Kidney (tissue), 14 donors: ENCODE results near the gene TRRAP. TPM values are rescaled to one million over a fixed set of nuclear protein-coding genes. Genes with fewer than 3 reads are reported as not detected.

Experiments used
- DNase-seq, 5 donors: peaks; one replicate each; pipeline ENCODE4 v3.0.0-alpha.2; 2013 to 2020
- FAIRE-seq: peaks from 2 replicates; lab custom pipeline; 2012; peaks lifted over from hg19 to GRCh38; lab: Jason Lieb, UNC
- H3K27ac ChIP-seq, 2 donors: one replicate each; pipeline ENCODE4 v1.7.0; 2013; ENCODE audit warnings: low read depth in 2 of 2, low read length in 2 of 2, inconsistent platforms in 1 of 2
- H3K27me3 ChIP-seq: one replicate; pipeline ENCODE4 v1.7.1; 2013; ENCODE audit warnings: low read length, inconsistent platforms; ENCODE audit not compliant: control insufficient read depth, insufficient read depth
- H3K36me3 ChIP-seq, 3 donors: one replicate each; pipeline versions ENCODE4 v1.7.0 to v1.7.1; 2013; ENCODE audit warnings: low read length in 3 of 3, control low read depth in 1 of 3, inconsistent platforms in 1 of 3; ENCODE audit not compliant: insufficient read depth in 3 of 3, control insufficient read depth in 2 of 3
- H3K4me1 ChIP-seq, 3 donors: one replicate each; pipeline versions ENCODE4 v1.7.0 to v1.7.1; 2013; ENCODE audit warnings: low read length in 3 of 3, inconsistent platforms in 1 of 3, low read depth in 1 of 3; ENCODE audit not compliant: control insufficient read depth in 2 of 3, insufficient read depth in 2 of 3
- H3K4me3 ChIP-seq, 3 donors: one replicate each; pipeline versions ENCODE4 v1.7.0 to v1.8.1; 2013; ENCODE audit warnings: low read length in 3 of 3, control low read depth in 1 of 3, inconsistent platforms in 1 of 3
- H3K9ac ChIP-seq, 3 donors: one replicate each; pipeline versions ENCODE4 v1.7.0 to v1.7.1; 2013; ENCODE audit warnings: low read length in 3 of 3, control low read depth in 1 of 3, inconsistent platforms in 1 of 3
- H3K9me3 ChIP-seq, 3 donors: one replicate each; pipeline versions ENCODE4 v1.7.0 to v1.7.1; 2013; ENCODE audit warnings: low read length in 3 of 3, control low read depth in 1 of 3, inconsistent platforms in 1 of 3; ENCODE audit not compliant: control insufficient read depth in 2 of 3, insufficient read depth in 1 of 3
- intact Hi-C: fragments of 100-400 bp; cut with DNase I; formaldehyde crosslinking; loops from one replicate; pipeline ENCODE4 v1.11.1; 2022
- polyA plus RNA-seq: library from polyadenylated mRNA; stranded (reverse); fragments of 350-450 nt; fragmentation: Illumina TruSeq; extraction: RNeasy Lipid Tissue Mini Kit (QIAGEN cat#74804); gene quantifications from one replicate; pipeline ENCODE4 v1.2.3, GENCODE V29; 2014; ENCODE audit warnings: low read depth, low replicate concordance; ENCODE audit not compliant: insufficient read depth
- total RNA-seq: library from RNA; stranded (reverse); fragmentation: NEBNext Ultra II Directional; extraction: Animal tissue kit (Norgen Biotek cat#: 25700); gene quantifications from one replicate; pipeline ENCODE4 v1.2.1, GENCODE V29; 2021
- TF ChIP-seq, protein P1 (sequence below): IDR thresholded peaks from 3 replicates; pipeline ENCODE4 v1.5.1; 2012; ENCODE audit warnings: mild to moderate bottlenecking, moderate library complexity, borderline replicate concordance; ENCODE audit not compliant: insufficient read depth; ENCODE audit errors: extremely low read depth
- donor health status: control.
- donor health status: control.
- donor health status: control.
- donor health status: control.
- donor health status: control.
- donor health status: DM: yes; HTN: yes; CAD: no.
- donor health status: Normal renal cell carcinoma (clear cell type).

Gene TRRAP
- total and polyA plus RNA-seq, 2 donors from 2014 or later: 7.0 to 47.7 TPM

- Histone ChIP-seq H3K4me1 (peaks cover 0 to 17% (median 0%) of the 10 kb centered on the region in 3 donors), H3K36me3 (peaks cover 4 to 23% (median 15%) of the 10 kb centered on the region in 3 donors), H3K9me3 (no peaks in the 10 kb centered on the region), H3K9ac (peak overlapping the region in 1 of 3 donors; percentile 94), H3K4me3 (peak overlapping the region; percentile 66 to 94 (median 76)), H3K27ac (no peak overlapping the region), H3K27me3 (no peaks in the 10 kb centered on the region)
- no peak for FAIRE-seq
- intact Hi-C loops: no loop called here
- TF ChIP-seq, protein P1, sequence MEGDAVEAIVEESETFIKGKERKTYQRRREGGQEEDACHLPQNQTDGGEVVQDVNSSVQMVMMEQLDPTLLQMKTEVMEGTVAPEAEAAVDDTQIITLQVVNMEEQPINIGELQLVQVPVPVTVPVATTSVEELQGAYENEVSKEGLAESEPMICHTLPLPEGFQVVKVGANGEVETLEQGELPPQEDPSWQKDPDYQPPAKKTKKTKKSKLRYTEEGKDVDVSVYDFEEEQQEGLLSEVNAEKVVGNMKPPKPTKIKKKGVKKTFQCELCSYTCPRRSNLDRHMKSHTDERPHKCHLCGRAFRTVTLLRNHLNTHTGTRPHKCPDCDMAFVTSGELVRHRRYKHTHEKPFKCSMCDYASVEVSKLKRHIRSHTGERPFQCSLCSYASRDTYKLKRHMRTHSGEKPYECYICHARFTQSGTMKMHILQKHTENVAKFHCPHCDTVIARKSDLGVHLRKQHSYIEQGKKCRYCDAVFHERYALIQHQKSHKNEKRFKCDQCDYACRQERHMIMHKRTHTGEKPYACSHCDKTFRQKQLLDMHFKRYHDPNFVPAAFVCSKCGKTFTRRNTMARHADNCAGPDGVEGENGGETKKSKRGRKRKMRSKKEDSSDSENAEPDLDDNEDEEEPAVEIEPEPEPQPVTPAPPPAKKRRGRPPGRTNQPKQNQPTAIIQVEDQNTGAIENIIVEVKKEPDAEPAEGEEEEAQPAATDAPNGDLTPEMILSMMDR: no peak
- DNase-seq: peak in 1 of 5 donors; percentile 54
Observed at GRCh38 chr7:98879979-98880315, 1.6 kb downstream of the TRRAP start.

DNA sequence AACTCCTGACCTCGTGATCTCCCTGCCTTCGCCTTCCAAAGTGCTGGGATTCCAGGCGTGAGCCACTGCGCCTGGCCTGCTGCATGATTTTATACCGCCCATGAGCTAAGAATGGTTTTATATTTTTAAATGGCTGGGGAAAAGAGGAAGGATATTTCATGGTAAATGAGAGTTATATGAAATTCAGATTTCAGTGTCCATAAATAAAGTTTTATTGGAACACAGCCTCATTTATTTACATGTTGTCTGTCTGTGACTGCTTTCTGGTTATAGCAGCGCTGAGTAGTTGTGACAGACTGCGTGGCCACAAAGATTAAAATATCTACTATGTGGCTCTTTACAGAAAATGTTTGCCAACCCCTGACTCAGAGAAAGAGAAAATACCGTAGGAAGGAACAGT lies 2.2 kb downstream of the TRRAP start:
- TF ChIP-seq, protein P1: no peak
- H3K36me3 ChIP-seq: peaks cover 4 to 28% (median 15%) of the 10 kb centered on the region in 3 donors
- no peak overlapping the region for H3K27ac ChIP-seq
- peaks cover 0 to 17% (median 0%) of the 10 kb centered on the region in 3 donors for H3K4me1 ChIP-seq
- H3K4me3 ChIP-seq: peak overlapping the region in 1 of 3 donors; percentile 94
- no peak for FAIRE-seq
- intact Hi-C loops: no loop called here
- no peak for DNase-seq
- H3K27me3 ChIP-seq: no peaks in the 10 kb centered on the region
- H3K9ac ChIP-seq: no peak overlapping the region
- no peaks in the 10 kb centered on the region for H3K9me3 ChIP-seq

GRCh38 chr7:98881561-98882315 lies 3.4 kb downstream of the TRRAP start:
- DNase-seq: no peak
- Histone ChIP-seq H3K27me3 (no peaks in the 10 kb centered on the region), H3K4me3 (no peak overlapping the region), H3K9me3 (no peaks in the 10 kb centered on the region), H3K27ac (no peak overlapping the region), H3K4me1 (peaks cover 0 to 17% (median 0%) of the 10 kb centered on the region in 3 donors), H3K36me3 (peaks cover 4 to 28% (median 15%) of the 10 kb centered on the region in 3 donors), H3K9ac (no peak overlapping the region)
- FAIRE-seq: no peak
- intact Hi-C loops: no loop called here
- TF ChIP-seq, protein P1: no peak
